NCI-H524 (cell line): ENCODE measurements around the gene CORO2A.
"Not testable (repeated sequence)": the region's sequence is repeated elsewhere in the genome, so short reads cannot be mapped to it uniquely, and the experiment has no call there.

Experiments used
- DNase-seq, 2 experiments: peaks; one replicate each; lab custom pipeline; 2025; lab: John Stamatoyannopoulos, UW

The CORO2A gene

DNA sequence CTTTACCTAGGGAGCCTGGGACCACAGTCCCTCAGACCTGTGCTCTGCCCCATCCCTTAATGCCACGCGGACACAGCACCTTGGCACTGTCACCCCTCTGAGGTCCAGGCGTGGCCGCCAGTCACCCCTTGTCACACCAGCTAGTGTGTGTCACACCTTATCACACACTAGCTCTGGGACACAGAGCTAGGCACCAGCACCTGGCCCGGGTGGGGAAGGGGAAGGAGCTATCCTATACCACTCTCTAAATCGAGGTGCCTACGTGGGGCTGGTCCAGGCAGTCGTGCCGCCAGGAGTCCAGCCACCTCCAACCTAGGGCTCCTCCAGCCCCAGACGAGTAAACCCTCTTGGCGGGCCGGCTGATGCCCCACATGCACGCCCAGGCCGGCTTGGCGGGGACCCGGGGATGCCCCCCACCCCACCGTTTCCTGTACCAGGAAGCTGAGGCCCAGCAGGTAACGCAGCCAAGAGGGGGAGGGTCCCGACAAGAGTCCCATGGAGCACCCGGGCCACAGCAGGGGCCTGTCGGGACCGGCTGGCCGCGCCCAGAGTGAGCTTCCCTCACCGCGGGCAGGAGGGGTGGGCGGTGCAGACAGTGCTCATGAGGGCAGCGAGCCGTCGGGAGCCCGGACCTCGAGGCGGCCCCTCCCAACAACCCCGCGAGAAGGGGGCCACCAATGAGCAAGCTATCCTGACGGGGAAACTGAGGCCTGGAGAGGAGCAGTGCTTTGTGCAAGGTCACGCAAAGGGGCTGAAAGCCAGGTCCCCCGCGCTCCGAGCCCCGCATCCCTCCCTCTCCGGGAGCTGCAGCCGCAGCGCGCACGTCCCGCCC lies 550 bp downstream of the CORO2A start:
- DNase-seq, result peak in 1 of 2 experiments; percentile 43

DNA sequence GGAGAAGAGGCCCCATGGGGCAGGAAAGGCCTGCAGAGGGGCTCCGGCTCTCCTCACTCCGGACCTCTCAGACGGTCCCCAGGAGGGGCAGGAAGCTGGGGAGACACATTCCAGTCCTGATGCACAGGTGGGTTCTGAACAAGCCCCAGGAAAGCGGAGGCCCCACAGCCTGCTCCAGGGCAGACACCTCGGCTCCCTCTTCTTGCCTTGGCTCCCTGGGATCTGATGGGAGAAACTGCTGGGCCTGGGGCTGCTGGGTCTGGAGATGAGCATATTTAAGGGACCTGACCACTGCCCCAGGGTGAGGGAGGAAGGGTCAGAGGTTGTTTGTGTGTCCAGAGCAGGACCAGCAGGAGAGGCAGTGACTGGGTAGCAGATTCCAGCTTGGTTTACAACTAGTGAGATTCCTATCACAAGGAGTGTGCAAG lies 1.2 kb downstream of the CORO2A start:
- no peak for DNase-seq

DNA sequence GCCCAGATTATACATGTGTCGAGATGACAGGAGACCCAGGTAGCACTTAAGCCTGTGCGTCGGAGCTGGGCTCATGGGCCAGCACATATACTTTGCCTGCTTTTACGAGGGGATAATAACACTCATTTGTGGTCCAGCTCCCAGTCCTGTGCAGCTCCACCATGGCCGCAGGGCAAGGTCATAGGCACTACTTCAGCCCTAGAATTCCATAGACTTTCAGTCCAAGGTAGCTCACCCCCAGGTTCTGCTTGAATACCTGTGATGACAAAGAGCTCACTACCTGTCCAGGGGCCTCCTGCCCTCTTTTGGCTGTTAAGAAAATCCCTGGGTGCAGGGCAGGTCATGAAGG lies 1.7 kb downstream of the CORO2A start:
- DNase-seq, result no peak

DNA sequence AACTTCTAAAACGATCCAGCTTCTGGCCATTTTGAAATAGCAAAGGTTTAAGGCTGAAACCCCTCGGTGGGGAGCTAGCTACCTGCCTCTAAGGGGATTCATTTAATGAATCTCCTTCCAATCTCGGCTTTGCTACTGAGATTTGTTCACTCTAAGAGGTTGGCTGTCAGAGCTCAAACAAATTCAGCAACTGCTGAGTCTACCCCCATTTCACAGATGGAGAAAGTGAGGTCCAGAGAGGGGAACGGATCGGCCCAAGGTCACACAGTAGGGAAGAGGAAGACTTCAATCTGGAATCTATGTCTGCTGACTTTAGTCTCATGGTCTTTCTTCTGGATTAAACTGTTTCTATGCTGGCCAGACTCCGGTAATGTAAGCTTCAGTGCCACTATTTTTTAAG lies 3.0 kb downstream of the CORO2A start:
- no peak for DNase-seq

DNA sequence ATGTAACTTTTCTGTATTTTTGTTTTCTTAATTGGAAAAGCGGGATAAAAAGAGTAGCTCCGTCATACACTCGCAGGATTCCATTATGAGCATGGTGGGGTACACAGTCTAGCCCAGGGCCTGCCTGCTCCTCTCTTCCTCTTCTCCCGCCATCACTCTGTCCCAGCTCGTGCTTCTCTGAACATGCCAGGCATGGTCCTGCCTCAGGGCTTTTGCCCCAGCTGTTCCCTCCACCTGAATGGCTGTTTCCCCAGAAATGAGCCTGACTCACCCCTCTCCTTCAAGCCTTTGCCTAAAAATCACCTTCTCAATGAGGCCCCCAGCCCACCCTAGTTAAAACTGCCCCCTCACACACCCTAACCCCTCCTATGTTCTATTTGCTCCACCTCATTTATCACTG lies 4.5 kb downstream of the CORO2A start:
- DNase-seq, result no peak

DNA sequence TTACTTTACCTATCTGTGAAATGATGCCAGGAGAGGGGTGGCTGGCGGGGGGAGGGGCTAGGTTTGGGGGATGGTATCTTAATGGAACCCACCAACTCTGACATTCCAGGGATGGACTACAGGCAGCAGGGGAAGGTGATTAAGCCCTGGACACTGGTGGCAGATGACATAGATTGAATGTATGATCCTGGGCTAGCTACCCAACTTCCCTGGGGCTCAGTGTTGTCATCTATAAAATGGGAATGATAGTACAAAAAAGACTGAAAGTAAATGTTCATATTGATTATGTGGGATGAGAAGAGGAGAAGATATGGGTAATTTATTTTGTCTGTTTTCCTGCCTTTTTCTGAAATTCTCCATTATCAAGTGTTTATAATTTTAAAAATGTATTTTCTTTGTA lies 6.2 kb downstream of the CORO2A start:
- DNase-seq, result no peak

DNA sequence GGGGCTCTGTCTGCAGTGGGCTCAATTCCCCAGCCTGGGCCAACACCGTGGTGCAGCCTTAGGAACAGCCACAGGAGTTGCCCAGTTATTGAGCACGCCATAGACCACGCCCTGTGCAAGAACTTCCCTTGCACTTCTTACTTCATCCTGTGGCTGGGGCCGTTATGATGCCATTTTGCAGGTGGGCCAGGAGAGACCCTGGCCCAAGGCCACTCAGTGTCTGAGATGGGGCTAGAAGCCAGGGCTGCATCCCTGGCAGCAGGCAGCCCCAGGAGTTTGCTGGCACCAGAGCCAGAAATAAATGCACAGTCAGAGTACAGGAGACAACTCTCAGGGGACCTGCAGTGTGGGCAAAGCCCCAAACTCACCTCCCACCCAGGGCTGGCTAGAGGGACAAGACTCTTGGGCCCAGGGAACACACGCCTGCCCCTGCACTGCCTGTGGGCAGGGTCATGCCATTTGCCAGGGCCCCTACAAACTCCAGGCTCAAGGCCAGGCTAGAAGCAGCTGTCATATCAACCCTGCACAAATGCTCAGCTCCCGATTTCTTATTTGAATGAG lies 6.7 kb downstream of the CORO2A start:
- peak in 1 of 2 experiments; percentile 60 for DNase-seq

DNA sequence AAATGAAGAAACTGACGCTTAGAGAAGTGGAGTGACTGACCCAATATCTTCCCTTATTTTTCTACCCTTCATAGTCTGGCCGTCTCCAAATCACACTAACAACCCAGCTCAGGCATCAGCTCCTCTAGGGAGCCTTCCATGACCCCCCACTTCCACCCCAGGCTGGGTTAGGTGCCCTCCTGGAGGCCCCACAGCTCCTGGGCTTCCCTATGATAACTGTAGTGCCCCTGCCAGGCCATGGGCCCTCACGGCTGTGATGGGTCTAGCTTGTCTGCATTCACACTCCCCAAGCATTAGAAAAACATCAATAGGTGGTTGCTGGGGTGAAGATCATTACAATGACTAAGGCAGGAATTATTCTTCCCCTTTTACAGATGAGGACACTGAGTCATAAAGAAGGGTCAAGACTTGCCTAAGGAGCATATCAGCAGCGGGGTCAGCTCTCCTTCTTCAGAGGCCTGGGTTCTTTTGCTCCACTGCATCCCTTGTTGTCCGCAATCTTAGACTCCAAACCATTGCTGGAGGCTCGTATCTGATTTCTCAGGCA lies 7.3 kb downstream of the CORO2A start:
- DNase-seq, result no peak

DNA sequence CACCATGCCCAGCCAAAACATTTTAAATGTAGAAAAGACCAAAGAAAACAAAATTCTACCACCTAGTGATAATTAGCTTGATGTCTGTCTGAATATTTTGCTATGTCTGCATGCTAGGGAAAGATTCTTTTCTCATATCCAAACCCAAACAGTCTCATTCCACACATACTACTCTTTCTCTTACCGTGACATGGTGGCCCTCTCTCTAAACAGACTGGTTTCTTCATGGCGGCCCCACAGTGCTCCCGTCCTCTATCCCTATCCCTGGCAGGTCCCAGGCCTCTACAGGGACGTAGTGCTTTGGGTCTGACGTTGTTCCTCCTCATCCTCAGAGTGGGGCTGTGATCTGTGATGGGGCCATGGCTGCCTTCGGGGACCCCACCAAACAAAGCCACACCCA lies 8.1 kb downstream of the CORO2A start:
- DNase-seq, result no peak

DNA sequence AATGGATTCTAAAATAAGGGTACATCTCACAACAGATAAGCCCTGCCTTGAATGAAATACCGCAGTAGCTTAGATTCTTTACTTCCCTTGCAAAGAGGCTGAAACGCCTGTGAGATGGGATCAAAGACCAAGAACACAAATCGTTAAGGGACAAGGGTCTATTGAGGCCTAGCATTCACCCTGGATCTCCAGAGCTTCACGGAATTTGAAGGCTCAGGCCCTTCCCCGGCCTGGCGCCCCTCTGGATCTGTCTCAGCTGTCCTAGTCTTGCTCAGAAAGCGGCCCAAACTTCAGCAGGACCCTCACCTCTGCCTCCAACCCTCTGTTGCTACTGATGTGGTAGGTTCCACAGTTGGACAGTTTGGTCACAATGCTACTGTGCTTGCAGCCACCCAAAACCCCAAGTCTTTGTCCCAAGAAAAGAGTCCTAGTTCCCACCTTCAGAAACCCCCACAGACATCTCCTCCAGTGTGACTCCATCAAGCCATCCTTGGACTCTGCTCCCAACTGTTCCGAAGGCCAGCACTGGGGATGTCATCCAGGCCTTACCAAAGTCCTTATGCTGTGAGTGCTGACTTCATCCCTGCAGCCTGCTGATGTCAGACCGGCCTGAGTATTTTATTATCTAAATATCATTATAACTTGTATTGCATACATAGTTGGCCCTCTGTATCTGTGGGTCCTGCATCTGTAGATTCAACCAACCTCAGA lies 9.4 kb downstream of the CORO2A start:
- DNase-seq, result no peak

DNA sequence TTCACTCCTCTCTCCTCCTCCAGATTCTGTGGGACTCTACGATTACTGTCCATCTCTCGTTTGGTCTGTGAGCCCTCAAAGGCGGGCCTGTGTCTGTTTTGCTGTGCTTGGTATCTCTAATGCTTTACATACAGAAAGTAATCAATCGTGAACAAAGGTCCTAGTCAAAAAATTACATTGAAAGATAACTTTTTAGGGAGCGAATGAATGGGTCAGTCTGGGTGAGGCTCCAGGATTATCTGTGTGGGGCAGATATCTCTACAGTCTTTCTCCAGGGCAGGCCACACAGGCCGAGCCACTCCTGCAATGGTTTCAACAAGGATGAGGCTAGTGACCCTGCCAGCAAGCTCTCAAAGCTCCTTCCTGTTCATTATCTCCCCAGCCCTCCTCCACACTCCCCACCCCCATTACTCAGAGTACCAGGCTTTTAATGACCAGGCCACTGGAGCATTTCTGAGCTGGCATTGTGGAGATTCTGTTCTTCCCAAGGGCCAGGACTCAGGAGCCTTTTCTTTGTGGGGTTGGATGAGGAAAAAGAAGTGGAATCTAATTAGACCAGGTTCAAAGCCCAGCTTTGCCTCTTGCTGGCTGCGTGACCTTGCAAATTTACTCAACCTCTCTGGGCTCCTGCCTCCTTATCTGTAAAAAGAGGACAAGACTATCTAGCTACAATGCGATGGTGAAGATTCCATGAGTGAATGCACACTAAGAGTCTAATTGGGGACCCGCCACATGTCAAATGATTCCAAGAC lies 10.2 kb downstream of the CORO2A start:
- DNase-seq, result no peak

DNA sequence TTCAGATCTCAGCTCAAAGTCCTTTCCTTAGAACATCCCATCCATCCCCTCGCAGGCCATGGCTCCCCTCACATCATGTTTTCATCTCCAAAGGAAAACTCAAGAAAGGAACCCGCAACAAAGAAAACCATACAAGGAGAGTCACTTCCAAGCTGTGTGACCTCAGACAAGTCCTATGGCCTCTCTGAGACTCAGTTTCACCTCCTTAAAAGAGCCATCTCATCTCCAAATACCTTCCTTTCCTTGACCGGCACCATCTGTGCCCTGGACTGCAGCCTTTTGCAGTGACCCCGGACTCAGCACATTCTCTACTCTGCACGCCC lies 10.7 kb downstream of the CORO2A start:
- no peak for DNase-seq

DNA sequence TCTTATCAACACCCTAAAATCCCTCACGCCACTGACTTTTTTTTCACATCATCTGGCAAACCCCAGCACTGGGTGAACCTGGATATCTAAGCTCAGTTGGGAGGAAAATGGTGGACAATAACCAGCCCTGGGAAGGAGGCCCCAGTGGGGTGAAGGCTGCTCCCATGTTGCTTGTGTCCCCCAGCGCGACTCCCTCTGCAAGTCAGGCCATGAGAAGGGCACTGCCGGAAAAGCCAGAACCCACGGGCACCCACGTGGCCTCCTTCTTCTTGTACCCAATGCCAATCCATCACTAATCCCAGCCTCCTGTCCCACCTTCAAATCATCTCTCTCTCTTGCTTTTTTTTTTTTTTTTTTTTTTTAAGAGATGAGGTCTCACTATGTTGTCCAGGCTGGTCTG lies 11.4 kb downstream of the CORO2A start:
- DNase-seq, result no peak

DNA sequence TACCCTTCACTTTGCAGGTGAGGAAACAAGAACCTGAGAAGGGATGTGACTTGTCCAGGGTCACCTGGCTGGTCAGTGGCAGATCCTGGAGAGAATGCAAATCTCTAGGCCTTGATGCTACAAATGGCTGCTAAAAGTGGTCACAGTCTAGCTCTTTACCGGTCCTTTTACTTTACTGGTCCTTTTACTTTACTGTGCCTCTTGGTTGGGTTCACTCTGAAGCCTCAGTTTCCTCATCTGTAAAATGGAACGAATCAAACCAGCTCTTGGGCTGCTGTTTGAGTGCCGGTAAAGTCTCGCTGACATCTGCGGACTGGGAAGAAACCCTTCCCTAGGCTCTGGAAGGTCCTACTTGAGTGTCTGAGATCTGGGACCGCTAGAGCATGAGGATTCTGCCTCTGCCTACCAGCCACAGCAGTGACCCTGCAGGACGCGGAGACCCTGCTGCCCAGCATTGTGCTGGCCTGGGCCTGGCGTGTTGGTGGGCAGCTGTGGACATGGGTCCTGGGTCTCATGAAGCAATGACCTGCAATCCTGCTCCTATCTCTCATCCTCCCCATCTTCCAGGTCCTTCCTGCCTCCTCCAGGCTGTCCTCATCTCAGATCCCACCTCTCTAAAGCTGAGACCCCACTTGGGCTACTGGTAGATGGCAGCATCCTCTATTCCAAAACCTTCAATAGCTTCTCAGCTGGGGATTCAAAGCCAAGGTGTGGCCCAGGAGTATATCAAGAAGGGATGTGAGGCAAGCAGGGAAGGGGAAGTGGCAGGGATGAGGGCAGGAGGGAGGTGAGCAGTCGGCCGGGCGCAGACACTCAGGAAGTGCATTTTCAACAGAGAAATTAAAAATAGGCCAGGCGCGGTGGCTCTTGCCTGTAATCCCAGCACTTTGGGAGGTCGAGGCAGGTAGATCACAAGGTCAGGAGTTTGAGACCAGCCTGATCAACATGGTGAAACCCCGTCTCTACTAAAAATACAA lies 13.3 kb downstream of the CORO2A start:
- DNase-seq, result no peak

DNA sequence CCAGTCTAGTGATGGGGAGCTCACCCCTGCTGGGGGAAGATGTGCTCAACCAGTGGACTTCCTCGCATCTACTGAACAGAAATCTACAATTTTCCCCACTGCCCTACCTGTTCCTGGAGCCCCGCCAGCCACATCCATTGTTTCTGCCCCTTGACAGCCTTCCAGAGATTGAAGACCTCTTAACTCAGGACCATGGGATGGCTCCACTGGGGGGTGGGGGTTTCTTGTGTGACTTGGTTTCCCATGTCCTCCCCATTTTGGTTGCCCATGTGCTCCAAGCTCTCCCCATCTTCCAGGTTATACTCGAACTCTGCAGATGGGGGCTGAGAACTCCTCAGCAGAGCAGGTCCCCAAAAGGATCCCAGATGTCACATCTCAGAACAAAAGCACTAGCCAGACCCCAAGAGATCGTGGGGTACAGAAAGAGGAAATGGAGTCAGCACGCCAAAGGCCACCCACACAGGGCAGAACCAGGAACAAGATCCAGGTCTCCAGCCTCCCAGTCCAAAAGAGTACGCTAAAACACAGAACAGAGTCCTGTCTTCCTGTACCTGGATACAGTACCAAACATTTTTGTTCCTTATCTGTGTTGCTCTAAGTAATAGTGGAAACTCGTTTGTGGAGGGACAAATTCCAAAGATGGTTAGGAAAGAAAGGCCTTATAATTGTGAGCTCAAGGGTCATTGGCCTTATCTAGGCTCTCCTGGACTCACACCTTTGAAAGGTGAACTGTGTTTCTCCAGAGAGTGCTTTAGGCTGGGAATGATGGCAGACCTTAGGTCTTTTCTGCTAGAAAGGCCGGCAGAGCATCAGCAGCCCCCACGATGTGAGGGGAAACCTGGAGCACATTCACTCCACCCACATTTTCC lies 15.8 kb downstream of the CORO2A start:
- no peak for DNase-seq

DNA sequence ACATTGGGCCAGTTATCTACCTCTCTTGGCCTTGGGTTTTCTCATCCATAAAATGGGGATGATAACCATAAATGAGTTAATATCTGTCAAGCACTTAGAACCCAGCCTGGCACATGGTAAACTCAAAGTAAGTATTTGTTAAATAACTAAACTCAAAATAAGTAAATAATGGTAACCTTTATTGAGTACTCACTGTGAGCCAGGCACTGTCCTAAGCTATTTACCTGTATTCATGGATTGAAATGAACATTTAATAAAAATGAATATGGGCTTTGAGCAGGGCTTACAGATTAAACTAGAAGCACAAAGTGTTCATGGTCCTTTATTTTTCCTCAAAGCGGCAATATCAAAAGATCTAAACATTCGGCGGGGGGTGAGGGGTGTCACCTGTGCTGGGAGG lies 16.7 kb downstream of the CORO2A start:
- DNase-seq, result no peak

DNA sequence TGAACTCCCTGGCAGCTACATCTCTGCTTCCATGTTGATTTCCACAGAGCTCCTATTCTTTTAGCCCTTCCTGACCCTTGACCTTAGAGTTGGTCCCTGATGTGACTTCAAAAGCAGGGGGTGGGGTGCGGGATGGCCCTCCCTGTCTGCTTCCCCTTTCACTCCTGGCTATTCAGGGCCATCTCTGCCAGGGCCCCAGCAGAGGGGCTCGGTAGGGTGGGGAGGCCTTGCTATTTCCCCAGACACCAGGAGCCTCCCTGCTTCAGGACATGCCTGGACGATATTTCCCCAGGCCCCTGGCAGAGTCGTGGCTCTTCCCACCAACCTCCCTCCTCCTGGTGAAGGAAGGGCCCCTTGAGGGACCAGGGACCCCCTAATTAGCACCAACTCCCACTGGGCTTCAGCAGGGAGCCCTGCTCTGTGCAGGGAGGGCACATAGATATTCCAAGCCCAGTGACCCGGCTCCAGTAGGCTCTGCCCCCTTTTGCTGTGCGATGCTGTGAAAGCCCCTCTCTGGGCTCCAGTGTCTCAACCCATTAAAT lies 17.3 kb downstream of the CORO2A start:
- DNase-seq, result no peak

DNA sequence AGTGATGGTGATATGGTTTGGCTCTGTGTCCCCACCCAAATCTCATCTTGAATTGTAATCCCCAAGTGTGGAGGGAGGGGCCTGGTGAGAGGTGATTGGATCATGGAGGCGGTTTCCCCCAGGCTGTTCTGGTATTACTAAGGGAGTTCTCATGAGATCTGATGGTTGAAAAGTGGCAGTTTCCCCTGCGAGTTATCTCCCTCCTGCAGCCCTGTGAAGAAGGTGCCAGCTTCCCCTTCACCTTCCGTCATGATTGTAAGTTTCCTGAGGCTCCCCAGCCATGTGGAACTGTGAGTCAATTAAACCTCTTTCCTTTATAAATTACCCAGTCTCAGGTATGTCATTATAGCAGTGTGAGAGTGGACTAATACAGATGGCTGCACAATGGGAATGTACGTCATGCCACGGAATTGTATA lies 17.9 kb downstream of the CORO2A start:
- DNase-seq, result not testable (repeated sequence)

DNA sequence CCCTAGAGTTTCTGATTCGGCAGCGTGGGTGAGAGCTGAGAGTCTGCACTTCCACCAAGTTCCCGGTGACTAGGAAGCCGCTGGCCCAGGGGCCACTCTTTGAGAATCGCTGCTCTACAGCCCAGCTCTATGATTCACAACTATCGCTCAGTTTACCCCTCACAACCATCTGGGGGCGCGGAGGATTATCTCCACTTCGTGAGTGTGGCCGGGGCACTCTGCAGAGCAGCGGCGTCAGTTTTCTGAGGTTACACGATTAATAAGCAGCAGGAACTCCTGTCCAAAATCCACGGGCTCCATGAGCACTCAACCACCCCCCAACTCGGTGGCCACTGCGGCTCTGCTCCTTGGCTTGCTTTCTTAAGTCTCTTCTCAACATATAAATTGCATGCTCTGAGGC lies 19.3 kb downstream of the CORO2A start:
- DNase-seq, result peak in 1 of 2 experiments; percentile 72

DNA sequence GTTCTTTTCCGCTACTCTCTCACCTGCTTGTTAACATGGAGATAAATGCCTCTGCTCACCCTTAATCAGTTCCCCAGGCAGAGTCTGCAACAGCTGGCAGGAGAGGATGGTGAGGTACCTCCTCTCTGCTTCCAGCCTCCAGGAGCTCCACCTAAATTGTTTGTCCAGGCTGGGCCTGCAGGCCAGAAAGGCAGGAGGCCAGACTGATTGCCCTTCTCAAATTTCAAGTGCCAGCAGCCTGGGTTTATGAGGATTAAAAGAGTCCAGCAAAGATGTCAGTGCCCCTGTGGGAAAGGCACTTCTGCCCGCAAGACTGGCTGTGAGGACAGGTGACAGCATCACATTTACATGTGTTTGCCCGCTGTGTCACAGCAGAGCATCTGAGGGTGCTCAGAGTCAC lies 19.8 kb downstream of the CORO2A start:
- DNase-seq, result peak; percentile 99 to 100
